Renal cortical epithelial cell (primary cell): Measurements from ENCODE around the gene IMMT. TPM values are rescaled to one million over a fixed set of nuclear protein-coding genes. Genes with fewer than 3 reads are reported as not detected.
"Not testable (repeated sequence)": the region's sequence is repeated elsewhere in the genome, so short reads cannot be mapped to it uniquely, and the experiment has no call there.

Experiments
- DNase-seq: peaks from one replicate; pipeline ENCODE4 v3.0.0-alpha.2; 2011; ENCODE audit warnings: low read depth
- total RNA-seq: library from RNA; depleted of rRNA; stranded (reverse); fragments of >200 nt; gene quantifications from 2 replicates; pipeline ENCODE4 v1.2.3, GENCODE V29; 2014

The IMMT gene
- total RNA-seq, 1 donor from 2014 or later: 98.5 TPM

- DNase-seq: no peak
Measured at GRCh38 chr2:86201671-86202335, 6.5 kb upstream of the IMMT start.

GRCh38 chr2:86200564-86200963, 5.3 kb upstream of the IMMT start:
- not testable (repeated sequence) for DNase-seq

- DNase-seq: peak; percentile 13
Measured at GRCh38 chr2:86199834-86200177, 4.5 kb upstream of the IMMT start.

GRCh38 chr2:86195808-86196387, 636 bp upstream of the IMMT start:
- DNase-seq: no peak

- DNase-seq: peak; percentile 89
Measured at GRCh38 chr2:86194751-86195054, 559 bp downstream of the IMMT start.

GRCh38 chr2:86193901-86194567, 1.2 kb downstream of the IMMT start:
- peak; percentile 17 for DNase-seq

- no peak for DNase-seq
Measured at GRCh38 chr2:86189782-86190416, 5.4 kb downstream of the IMMT start.

GRCh38 chr2:86186431-86186830, 8.8 kb downstream of the IMMT start:
- DNase-seq: no peak

GRCh38 chr2:86185517-86186212, 9.6 kb downstream of the IMMT start:
- peak; percentile 34 for DNase-seq

- no peak for DNase-seq
Measured at GRCh38 chr2:86176597-86176996, 18.7 kb downstream of the IMMT start.

- no peak for DNase-seq
Measured at GRCh38 chr2:86175828-86176227, 19.4 kb downstream of the IMMT start.

GRCh38 chr2:86174445-86174844, 20.8 kb downstream of the IMMT start:
- no peak for DNase-seq

GRCh38 chr2:86172610-86173009, 22.7 kb downstream of the IMMT start:
- no peak for DNase-seq

- DNase-seq: no peak
Measured at GRCh38 chr2:86171295-86171694, 24.0 kb downstream of the IMMT start.

GRCh38 chr2:86170449-86170848, 24.8 kb downstream of the IMMT start:
- DNase-seq: no peak

GRCh38 chr2:86160156-86160952, 34.9 kb downstream of the IMMT start:
- DNase-seq: no peak

- no peak for DNase-seq
Measured at GRCh38 chr2:86158286-86158685, 37.0 kb downstream of the IMMT start.

GRCh38 chr2:86157009-86157556, 38.2 kb downstream of the IMMT start:
- no peak for DNase-seq

- no peak for DNase-seq
Measured at GRCh38 chr2:86150502-86150901, 44.8 kb downstream of the IMMT start.

GRCh38 chr2:86147793-86148192, 47.5 kb downstream of the IMMT start:
- peak; percentile 16 for DNase-seq

GRCh38 chr2:86143926-86144685, 51.2 kb downstream of the IMMT start:
- DNase-seq: no peak
